Measurements from ENCODE around the gene TEX10.

DNA sequence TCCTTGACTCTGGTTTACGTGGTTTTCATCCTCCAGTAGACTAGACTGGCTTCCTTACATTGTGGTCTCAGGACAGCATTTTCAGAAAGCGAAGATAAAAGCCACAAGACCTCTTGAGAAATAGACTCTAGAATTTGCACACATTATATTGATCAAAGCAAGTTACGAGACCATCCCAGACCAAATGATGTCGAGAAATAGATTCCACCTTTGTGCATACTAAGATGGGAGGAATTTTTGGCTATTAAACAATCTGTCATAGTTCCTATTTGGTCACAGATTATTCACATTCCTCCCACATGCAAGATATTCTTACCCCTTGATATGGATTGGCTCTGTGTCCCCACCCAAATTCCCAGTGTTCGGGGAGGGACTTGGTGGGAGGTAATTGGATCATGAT lies 65.6 kb downstream of the TEX10 start:
- TF ChIP-seq BHLHE40 (IDR thresholded peaks at IDR 0.05; ENCODE audit: low read depth, low read length) (no peak), CTCF (IDR thresholded peaks at IDR 0.05) (no peak), MYC (IDR thresholded peaks at IDR 0.05; ENCODE audit: borderline replicate concordance, low read length) (no peak), POLR2A (IDR thresholded peaks at IDR 0.05; ENCODE audit: low read length) (no peak), MAFK (IDR thresholded peaks at IDR 0.05; ENCODE audit: partially characterized antibody) (no peak), POLR2AphosphoS2 (conservative IDR thresholded peaks at IDR 0.05; ENCODE audit: low read length) (no peak), EP300 (IDR thresholded peaks at IDR 0.05) (no peak), CHD4 (IDR thresholded peaks at IDR 0.05; ENCODE audit: borderline replicate concordance) (no peak), RFX5 (IDR thresholded peaks at IDR 0.05) (no peak)
- TF ChIP-seq, protein P1, sequence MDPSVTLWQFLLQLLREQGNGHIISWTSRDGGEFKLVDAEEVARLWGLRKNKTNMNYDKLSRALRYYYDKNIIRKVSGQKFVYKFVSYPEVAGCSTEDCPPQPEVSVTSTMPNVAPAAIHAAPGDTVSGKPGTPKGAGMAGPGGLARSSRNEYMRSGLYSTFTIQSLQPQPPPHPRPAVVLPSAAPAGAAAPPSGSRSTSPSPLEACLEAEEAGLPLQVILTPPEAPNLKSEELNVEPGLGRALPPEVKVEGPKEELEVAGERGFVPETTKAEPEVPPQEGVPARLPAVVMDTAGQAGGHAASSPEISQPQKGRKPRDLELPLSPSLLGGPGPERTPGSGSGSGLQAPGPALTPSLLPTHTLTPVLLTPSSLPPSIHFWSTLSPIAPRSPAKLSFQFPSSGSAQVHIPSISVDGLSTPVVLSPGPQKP (IDR thresholded peaks at IDR 0.05; ENCODE audit: low read depth, low read length), result no peak
- TF ChIP-seq, protein P2, sequence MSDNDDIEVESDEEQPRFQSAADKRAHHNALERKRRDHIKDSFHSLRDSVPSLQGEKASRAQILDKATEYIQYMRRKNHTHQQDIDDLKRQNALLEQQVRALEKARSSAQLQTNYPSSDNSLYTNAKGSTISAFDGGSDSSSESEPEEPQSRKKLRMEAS (IDR thresholded peaks at IDR 0.05), result no peak
- TF ChIP-seq, protein P3, sequence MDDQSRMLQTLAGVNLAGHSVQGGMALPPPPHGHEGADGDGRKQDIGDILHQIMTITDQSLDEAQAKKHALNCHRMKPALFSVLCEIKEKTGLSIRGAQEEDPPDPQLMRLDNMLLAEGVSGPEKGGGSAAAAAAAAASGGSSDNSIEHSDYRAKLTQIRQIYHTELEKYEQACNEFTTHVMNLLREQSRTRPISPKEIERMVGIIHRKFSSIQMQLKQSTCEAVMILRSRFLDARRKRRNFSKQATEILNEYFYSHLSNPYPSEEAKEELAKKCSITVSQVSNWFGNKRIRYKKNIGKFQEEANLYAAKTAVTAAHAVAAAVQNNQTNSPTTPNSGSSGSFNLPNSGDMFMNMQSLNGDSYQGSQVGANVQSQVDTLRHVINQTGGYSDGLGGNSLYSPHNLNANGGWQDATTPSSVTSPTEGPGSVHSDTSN (IDR thresholded peaks at IDR 0.05), result no peak
- TF ChIP-seq, protein P4, sequence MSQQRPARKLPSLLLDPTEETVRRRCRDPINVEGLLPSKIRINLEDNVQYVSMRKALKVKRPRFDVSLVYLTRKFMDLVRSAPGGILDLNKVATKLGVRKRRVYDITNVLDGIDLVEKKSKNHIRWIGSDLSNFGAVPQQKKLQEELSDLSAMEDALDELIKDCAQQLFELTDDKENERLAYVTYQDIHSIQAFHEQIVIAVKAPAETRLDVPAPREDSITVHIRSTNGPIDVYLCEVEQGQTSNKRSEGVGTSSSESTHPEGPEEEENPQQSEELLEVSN (IDR thresholded peaks at IDR 0.05; ENCODE audit: borderline replicate concordance, low read depth), result no peak
